PC-3 (cell line): ENCODE results near the gene GPA33.

Source experiments
- EZH2 ChIP-seq: fragments of 300-600 bp; sonication (generic); IDR thresholded peaks from one replicate; pipeline ENCODE4 v1.6.1; 2017; ENCODE audit warnings: antibody characterized with exemption, mild to moderate bottlenecking, low read length; ENCODE audit not compliant: unreplicated experiment
- EZH2phosphoT487 ChIP-seq: fragments of 300-600 bp; sonication (generic); IDR thresholded peaks from 2 replicates; pipeline ENCODE4 v1.6.1; 2018; ENCODE audit warnings: mild to moderate bottlenecking, antibody characterized with exemption, low read length, borderline replicate concordance
- TF ChIP-seq, protein P1 (sequence below): fragments of 300-600 bp; sonication (generic); conservative IDR thresholded peaks from 2 replicates; pipeline ENCODE4 v1.5.1; 2017; ENCODE audit warnings: antibody characterized with exemption, low read depth, mild to moderate bottlenecking, low read length

DNA sequence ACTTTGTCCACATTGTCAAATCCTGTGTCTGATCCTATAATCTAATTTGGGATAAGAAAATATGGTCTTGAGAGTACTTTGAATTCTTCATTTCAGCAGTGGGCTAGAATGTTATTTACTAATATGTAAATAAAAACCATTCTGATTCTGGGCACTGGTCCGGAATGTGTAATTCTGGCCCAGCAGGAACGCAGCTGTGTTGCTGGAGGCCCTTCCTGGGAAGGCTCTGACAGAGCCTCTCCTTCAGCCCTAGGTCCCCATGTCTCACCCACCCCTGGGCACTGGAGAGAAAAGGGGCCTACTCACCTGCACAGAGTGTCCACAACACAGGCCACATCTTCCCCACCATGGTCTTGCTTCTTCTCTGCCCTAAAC, 251 bp downstream of the GPA33 start:
- TF ChIP-seq, protein P1, sequence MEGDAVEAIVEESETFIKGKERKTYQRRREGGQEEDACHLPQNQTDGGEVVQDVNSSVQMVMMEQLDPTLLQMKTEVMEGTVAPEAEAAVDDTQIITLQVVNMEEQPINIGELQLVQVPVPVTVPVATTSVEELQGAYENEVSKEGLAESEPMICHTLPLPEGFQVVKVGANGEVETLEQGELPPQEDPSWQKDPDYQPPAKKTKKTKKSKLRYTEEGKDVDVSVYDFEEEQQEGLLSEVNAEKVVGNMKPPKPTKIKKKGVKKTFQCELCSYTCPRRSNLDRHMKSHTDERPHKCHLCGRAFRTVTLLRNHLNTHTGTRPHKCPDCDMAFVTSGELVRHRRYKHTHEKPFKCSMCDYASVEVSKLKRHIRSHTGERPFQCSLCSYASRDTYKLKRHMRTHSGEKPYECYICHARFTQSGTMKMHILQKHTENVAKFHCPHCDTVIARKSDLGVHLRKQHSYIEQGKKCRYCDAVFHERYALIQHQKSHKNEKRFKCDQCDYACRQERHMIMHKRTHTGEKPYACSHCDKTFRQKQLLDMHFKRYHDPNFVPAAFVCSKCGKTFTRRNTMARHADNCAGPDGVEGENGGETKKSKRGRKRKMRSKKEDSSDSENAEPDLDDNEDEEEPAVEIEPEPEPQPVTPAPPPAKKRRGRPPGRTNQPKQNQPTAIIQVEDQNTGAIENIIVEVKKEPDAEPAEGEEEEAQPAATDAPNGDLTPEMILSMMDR: no peak
- TF ChIP-seq EZH2phosphoT487: no peak
- TF ChIP-seq EZH2: no peak
